Neural crest cell (in vitro differentiated cells): ENCODE data around the gene GBP3. TPM values are rescaled to one million over a fixed set of nuclear protein-coding genes. Genes with fewer than 3 reads are reported as not detected.
"Not testable (repeated sequence)": the region's sequence is repeated elsewhere in the genome, so short reads cannot be mapped to it uniquely, and the experiment has no call there.

Experiments used
- DNase-seq: peaks from one replicate; pipeline ENCODE4 v3.0.0; 2021; ENCODE audit warnings: low read depth, mixed read lengths, low spot score
- H3K27ac Mint-ChIP-seq: one replicate; pipeline ENCODE4 v1.8.0; 2021; ENCODE audit warnings: mild to moderate bottlenecking, mixed read lengths; ENCODE audit not compliant: unreplicated experiment
- H3K27me3 Mint-ChIP-seq: 2 replicates; pipeline ENCODE4 v1.8.0; 2021; ENCODE audit warnings: low read depth, mild to moderate bottlenecking, mixed read lengths
- H3K36me3 Mint-ChIP-seq: 2 replicates; pipeline ENCODE4 v1.8.0; 2021; ENCODE audit warnings: low read depth, mild to moderate bottlenecking, mixed read lengths
- H3K4me1 Mint-ChIP-seq: 2 replicates; pipeline ENCODE4 v1.8.0; 2021; ENCODE audit warnings: mixed read lengths
- H3K4me3 Mint-ChIP-seq: one replicate; pipeline ENCODE4 v1.8.0; 2021; ENCODE audit warnings: mild to moderate bottlenecking, mixed read lengths
- H3K9me3 Mint-ChIP-seq: 2 replicates; pipeline ENCODE4 v1.8.0; 2021; ENCODE audit warnings: mixed read lengths
- total RNA-seq: library from RNA; stranded (reverse); gene quantifications from 2 replicates; pipeline ENCODE4 v1.2.1, GENCODE V29; 2021
- TF ChIP-seq, protein P1 (sequence below): fragments of 200-600 bp; sonication (generic); conservative IDR thresholded peaks from 2 replicates; pipeline ENCODE4 v1.5.0; 2021; ENCODE audit warnings: antibody characterized with exemption, mild to moderate bottlenecking

The GBP3 gene
- total RNA-seq, 1 donor from 2014 or later: not detected

DNA sequence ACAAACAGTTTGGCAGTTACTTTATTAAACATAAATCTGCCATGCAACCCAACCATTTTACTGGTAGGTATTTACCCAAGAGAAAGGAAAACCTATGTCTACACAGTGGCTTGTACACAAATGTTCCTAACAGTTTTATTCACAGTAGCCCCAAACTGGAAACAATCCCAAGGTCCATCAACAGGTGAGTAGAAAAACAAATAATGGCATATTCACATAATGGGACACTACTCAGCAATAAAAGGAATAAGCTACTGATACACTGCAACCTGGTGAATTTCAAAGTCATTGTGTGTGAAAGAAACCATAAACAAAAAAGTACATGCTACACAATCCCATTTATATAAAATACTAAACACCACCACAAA is 42.9 kb downstream of the GBP3 start:
- DNase-seq: no peak
- H3K9me3 Mint-ChIP-seq: peaks cover 9% of the 10 kb centered on the region
- no peak overlapping the region for H3K4me3 Mint-ChIP-seq
- H3K27ac Mint-ChIP-seq: no peak overlapping the region
- no peaks in the 10 kb centered on the region for H3K27me3 Mint-ChIP-seq
- peaks cover 6% of the 10 kb centered on the region for H3K4me1 Mint-ChIP-seq
- H3K36me3 Mint-ChIP-seq: peaks cover 47% of the 10 kb centered on the region
- TF ChIP-seq, protein P1, sequence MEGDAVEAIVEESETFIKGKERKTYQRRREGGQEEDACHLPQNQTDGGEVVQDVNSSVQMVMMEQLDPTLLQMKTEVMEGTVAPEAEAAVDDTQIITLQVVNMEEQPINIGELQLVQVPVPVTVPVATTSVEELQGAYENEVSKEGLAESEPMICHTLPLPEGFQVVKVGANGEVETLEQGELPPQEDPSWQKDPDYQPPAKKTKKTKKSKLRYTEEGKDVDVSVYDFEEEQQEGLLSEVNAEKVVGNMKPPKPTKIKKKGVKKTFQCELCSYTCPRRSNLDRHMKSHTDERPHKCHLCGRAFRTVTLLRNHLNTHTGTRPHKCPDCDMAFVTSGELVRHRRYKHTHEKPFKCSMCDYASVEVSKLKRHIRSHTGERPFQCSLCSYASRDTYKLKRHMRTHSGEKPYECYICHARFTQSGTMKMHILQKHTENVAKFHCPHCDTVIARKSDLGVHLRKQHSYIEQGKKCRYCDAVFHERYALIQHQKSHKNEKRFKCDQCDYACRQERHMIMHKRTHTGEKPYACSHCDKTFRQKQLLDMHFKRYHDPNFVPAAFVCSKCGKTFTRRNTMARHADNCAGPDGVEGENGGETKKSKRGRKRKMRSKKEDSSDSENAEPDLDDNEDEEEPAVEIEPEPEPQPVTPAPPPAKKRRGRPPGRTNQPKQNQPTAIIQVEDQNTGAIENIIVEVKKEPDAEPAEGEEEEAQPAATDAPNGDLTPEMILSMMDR: no peak

DNA sequence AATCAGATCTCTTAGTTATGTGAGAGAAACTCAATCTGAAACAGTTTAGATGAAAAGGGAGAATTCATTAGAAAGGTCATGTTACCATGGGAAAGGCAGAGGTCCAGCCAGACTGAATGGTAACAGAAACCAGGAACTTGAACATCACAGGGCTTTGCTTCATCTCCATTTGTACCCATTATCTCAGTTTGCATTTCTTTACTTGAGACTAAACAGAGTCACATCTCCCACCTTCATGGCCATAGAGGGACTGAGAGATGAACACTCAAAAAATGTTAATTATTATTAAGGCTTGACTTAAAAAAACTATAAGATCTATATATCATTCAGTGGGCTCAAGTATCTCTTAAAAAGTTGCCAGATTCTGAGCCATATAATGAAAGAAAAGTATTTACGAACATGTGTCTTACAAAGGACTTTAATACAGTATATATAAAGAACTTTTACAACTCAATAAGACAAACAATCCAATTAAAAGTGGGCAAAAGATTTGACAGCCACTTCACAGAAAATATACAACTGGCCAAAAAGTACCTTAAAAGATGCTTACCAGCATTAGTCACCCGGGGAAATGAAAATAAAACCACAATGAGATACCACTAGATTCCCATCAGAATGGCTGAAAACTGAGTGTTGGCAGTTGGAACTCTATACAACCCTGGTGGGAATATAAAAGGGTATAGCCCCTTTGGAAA is 43.5 kb downstream of the GBP3 start:
- Mint-ChIP-seq H3K9me3 (peaks cover 9% of the 10 kb centered on the region), H3K4me1 (peaks cover 6% of the 10 kb centered on the region), H3K36me3 (peaks cover 46% of the 10 kb centered on the region), H3K27ac (no peak overlapping the region), H3K27me3 (no peaks in the 10 kb centered on the region), H3K4me3 (no peak overlapping the region)
- TF ChIP-seq, protein P1: no peak
- no peak for DNase-seq

DNA sequence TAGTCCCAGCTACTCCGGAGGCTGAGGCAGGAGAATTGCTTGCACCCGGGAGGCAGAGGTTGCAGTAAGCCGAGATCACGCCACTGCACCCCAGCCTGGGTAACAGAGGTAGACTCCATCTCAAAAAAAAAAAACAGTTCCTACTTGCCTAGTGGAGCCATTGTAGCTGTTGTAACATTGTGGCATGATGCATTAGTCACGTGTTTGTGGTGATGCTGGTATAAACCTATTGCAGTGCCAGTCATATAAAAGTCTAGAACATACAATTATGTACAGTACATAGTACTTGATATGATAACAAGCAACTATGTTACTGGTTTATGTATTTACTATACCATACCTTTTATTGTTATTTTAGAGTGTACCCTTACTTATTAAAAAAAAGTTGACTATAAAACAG is 46.4 kb downstream of the GBP3 start:
- no peak for DNase-seq
- no peaks in the 10 kb centered on the region for H3K4me1 Mint-ChIP-seq
- no peaks in the 10 kb centered on the region for H3K27me3 Mint-ChIP-seq
- H3K4me3 Mint-ChIP-seq: no peak overlapping the region
- TF ChIP-seq, protein P1: no peak
- H3K27ac Mint-ChIP-seq: no peak overlapping the region
- peaks cover 2% of the 10 kb centered on the region for H3K9me3 Mint-ChIP-seq
- peaks cover 21% of the 10 kb centered on the region for H3K36me3 Mint-ChIP-seq

DNA sequence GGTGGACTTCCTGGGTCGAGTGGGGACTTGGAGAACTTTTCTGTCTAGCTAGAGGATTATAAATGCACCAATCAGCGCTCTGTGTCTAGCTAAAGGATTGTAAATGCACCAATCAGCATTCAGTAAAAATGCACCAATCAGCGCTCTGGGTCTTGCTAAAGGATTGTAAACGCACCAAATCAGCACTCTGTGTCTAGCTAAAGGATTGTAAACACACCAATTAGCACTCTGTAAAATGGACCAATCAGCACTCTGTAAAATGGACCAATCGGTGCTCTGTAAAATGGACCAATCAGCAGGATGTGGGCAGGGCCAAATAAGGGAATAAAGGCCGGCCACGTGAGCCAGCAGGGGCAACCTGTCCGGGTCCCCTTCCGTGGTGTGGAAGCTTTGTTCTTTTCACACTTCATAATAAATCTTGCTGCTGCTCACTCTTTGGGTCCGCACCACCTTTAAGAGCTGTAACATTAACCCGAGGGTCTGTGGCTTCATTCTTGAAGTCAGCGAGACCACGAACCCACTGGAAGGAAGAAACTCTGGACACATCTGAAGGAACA is 48.0 kb downstream of the GBP3 start:
- not testable (repeated sequence) for H3K4me3 Mint-ChIP-seq, H3K4me1 Mint-ChIP-seq, H3K9me3 Mint-ChIP-seq, DNase-seq, H3K27ac Mint-ChIP-seq, H3K27me3 Mint-ChIP-seq
- H3K36me3 Mint-ChIP-seq: peaks cover 19% of the 10 kb centered on the region

DNA sequence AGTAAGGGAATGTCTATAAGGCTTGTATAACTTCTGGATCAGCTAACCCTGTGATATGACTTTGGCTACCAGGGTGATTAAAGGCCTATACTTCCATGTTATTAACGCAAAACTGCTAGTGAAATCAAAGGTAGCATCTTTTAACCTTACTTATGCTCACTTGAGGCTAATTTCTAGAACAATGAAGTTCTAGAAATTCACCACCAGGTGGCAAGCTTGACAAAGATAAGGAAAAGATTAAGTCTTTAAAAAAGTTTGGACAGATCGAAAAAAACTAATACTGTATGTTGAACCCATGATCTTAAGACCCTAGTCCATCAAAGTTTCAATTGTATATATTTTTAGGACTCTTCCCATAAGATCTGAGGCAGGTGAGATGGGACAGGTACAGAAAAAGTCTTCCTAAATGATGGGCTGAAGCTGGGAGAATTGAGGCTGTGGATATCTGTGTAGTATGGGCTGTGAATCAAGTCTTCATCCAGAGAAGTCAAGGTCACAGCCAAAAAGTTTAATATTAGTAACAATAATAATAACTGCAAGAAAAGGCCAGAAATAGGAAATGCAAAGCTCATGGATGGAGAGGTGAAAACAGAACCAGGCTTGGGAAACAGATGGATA is 49.0 kb downstream of the GBP3 start:
- Mint-ChIP-seq H3K27ac (no peak overlapping the region), H3K9me3 (peaks cover 2% of the 10 kb centered on the region), H3K27me3 (no peaks in the 10 kb centered on the region), H3K4me1 (no peaks in the 10 kb centered on the region), H3K36me3 (peaks cover 17% of the 10 kb centered on the region), H3K4me3 (no peak overlapping the region)
- no peak for DNase-seq
- TF ChIP-seq, protein P1: peak; percentile 77

DNA sequence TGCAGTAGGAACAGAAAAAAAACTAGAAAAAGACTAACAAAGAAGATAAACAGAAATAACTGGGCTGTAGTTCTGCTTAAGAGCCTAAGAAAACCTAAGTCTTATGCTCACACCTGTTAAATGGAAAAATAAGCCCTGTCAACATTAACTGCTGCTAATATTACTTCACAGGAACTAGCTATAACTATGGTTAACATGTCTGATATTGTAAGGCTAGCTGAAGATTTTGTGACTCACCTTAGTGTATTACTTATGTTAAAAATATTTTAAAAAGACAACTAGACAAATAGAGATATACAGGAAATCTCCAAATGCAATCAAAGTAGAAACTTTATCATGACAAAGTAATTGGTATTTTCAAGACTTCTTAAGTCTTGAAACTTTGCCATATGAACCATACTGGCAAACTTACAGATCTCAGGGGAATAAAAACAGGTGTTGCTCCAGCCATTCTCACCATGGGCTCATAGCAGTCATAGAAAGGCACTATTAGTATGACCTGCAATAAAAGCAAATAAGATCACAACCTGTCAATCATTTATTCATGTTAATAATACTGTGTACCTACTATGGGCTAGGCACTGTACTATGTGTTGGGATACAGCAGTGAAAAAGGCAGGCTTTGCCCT is 60.9 kb downstream of the GBP3 start:
- no peaks in the 10 kb centered on the region for H3K4me1 Mint-ChIP-seq
- DNase-seq: no peak
- TF ChIP-seq, protein P1: no peak
- H3K27ac Mint-ChIP-seq: no peak overlapping the region
- H3K4me3 Mint-ChIP-seq: no peak overlapping the region
- H3K9me3 Mint-ChIP-seq: no peaks in the 10 kb centered on the region
- H3K36me3 Mint-ChIP-seq: peaks cover 25% of the 10 kb centered on the region
- H3K27me3 Mint-ChIP-seq: no peaks in the 10 kb centered on the region
